GM18517 (cell line): Measurements from ENCODE around the gene DNAAF8.

Experiments used
- ATAC-seq: cut with Tn5 transposase; IDR thresholded peaks from one replicate; pipeline ENCODE4 v1.9.1; 2021; ENCODE audit warnings: mild to moderate bottlenecking, moderate library complexity; ENCODE audit not compliant: unreplicated experiment

The DNAAF8 gene

DNA sequence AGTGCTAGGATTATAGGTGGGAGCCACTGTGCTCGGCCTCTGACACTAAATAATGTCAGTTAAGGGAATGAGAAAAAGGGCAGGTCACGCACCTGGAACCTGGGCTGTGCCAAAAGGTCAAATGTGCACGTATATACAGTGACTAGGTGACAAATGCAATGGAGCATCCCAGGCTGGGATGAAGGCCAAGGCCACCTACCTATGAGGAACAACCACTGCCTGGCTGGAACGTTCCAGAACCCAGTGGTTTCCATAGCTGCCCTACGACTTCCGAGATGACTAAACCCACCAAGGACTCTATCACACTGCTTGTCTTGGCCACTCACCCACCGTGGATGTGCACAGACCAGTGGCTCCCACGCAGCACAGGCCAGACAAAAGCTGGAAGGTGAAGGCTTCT is 16.6 kb downstream of the DNAAF8 start:
- ATAC-seq: no peak

DNA sequence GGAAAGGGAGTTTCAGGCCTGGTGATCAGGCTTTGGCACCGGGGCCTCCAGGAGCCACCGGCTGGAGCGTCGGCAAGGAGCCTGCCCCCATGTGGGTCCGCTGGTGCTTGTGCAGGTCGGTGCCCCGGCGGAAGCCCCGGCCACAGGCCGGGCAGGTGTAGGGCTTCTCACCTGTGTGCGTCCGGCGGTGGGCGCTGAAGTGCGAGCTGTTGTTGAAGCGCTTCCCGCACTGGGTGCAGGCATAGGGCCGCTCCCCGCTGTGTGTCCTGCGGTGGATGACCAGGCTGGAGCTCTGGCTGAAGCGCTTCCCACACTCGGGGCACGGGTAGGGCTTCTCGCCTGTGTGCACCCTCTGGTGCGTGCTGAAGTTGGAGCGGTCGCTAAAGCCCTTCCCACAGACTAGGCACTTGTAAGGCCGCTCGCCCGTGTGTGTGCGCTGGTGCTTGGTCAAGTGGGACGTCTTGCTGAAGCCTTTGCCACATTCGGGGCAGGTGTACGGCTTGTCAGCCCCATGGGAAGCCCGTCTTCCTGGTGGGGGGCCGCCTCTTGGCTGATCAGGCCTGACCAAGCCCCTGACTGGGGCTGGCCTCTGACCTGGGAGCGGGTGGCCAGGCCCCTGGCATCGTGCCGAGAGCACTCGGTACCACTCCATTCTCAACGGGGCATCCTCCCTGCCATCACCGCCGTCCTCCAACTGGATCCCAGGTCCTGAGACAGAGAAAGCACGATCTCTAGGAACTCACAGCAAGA is 18.2 kb downstream of the DNAAF8 start:
- ATAC-seq: no peak

- ATAC-seq: no peak
Observed at GRCh38 chr16:4753227-4753626, 18.9 kb downstream of the DNAAF8 start.

- ATAC-seq: no peak
Observed at GRCh38 chr16:4754865-4755264, 20.5 kb downstream of the DNAAF8 start.

- ATAC-seq: no peak
Observed at GRCh38 chr16:4755687-4756086, 21.4 kb downstream of the DNAAF8 start.

GRCh38 chr16:4760221-4760910 is 26.0 kb downstream of the DNAAF8 start:
- ATAC-seq: no peak

DNA sequence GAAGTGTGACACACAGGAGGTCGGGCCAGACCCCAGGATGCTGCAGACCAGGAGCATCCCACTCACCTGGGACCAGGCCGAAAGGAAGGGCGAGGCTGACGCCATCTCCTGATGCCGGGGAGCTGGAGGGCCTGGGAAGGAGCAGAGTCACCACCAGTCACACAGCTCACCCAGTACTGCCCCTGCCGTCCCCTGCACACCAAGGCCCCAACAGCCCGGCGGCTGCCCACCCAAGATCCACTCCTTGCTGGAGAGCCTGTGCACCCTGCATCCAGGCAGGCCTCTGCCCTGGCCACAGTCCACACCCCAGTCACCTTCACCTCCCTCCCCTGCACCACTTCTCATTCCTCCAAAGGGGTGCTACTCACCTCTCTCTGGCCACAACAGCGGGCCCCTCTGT is 27.9 kb downstream of the DNAAF8 start:
- ATAC-seq: no peak

DNA sequence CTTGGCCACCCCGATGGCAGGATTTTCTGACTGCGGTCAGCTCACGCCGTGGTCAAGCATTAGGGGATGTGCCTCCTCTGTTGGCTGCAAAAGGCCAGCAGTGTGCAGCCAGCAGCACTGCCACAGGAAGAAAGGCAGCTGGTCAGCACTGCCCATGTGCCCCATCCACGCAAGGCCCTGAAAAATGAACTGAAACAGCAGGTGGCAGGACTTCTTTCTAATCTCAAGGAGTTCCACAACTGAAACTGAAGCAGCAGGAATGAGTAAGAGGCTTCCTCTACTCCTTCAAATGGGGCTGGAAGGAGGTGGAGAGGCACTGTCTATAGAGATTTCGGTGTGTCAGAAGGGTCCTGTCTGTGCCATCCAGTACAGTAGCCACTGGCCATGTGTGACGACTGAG is 29.5 kb downstream of the DNAAF8 start:
- ATAC-seq: no peak

DNA sequence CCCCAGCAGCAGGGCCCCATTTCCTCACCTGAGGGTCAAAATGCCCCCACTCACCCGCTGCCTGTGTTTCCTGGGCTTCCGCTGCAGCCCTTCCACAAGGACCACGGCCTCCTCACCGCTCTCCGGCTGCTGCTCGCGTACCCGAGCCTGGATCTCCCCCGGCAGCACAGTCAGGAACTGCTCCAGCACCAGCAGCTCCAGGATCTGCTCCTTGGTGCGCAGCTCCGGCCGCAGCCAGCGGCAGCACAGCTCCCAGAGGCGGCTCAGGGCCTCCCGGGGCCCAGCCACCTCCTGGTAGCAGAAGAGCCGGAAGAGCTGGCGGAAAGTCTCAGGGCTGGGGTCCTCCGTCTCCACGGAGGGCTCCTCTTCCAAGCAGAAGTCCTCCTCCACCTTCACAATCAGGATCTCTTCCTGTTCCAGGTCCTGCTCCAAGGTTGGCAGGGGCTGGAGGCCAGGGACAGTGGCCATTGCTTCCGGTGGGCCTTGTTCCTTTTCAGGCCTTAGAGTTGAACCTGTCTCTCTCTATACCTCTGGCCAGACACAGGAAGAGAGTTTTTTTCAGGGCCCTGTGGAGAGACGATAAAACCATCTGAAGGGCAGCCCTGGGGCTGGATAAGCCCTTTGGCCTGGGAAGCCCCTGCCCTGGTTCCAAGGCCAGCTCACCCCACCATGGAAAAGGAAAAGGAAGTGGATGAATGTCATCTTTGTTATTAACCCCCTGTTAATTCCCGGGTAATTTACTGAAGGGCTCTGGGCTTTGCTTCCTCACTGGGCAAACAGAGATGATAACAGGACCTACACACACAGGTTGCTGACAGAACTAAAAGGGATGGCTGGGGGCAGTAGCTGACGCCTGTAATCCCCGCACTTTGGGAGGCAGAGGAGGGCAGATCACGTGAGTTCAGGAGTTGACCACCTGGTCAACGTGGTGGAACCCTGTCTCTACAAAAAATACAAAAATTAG is 31.5 kb downstream of the DNAAF8 start:
- ATAC-seq: no peak

- peak; percentile 83 for ATAC-seq
Observed at GRCh38 chr16:4766875-4767628, 32.7 kb downstream of the DNAAF8 start, which contains the start of gene ZNF500. Gene ZNF500, minus strand, starts transcription at chr16:4767162. Its CDS starts 1,184 bp downstream, at chr16:4765978.

- ATAC-seq: peak; percentile 21
Observed at GRCh38 chr16:4767872-4768548, 33.7 kb downstream of the DNAAF8 start.

DNA sequence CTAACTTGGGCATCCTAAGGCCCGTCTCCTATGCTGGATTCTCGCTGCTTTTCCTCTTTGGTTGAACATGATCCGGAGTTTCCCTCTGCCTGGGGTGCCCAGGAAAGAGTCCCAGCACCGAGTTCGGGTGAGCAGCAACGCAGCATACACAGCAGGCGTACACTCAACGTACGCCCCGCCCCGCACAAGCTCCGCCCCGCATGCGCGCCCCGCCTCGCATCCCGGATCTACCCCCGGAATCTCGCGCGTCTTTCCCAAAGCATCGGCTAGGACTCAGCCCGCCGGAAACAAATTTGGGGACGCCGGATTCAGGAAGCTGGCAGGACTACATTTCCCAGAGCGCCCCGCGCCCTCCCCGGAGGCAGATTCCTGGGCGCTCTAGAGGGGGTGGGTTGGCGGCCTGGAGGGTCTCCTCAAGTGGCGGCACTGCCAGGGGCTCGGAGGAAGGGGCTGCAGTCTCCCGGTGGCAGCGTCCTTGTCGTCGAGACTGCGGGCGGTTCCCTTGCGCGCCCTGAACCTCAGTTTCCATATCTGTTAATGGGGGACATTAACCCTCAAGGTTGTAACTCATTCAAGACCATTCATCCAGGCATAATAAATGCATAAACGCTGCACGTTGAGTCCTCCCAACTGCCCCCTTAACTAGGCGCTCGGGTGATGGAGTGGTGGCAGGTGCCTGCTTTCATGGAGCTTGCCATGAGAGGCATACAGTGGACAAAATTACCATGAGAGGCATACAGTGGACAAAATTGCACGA is 34.4 kb downstream of the DNAAF8 start:
- peak; percentile 46 for ATAC-seq

DNA sequence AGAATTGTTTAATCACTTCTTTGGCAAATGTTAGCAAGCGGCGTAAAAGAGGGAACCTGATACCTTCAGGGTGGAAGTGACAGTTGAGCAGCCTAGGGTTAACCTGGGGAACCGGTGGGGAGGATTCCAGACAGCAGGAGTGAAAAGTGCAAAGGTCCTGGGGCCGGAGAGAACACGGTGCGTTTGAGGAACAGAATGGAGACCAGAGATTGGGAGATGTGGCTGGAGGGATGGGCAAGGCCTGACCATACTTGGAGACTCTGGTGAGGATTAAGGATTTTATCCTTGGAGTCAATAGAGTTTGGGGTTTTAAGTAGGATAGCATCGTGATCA is 34.9 kb downstream of the DNAAF8 start:
- no peak for ATAC-seq

- ATAC-seq: no peak
Observed at GRCh38 chr16:4771646-4772045, 37.3 kb downstream of the DNAAF8 start.

GRCh38 chr16:4772351-4772750 is 38.0 kb downstream of the DNAAF8 start:
- ATAC-seq: no peak

DNA sequence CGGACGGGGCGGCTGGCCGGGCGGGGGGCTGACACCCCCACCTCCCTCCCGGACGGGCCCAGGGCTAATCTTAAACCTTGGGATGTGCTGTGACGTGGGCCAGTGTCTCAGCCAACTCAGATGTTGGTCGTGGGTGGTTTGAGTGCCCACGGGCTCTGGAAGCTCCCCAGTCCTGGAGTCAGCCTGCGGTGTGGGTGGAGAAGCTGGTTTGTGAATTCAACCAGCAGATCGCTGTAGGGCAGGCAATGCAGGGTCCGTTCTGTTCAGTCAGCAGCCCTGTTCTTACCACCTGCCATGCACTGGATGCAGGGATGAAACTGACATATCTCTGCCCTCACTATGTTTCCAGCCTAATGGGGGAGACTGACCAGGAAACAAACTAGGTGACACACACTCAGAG is 40.7 kb downstream of the DNAAF8 start:
- ATAC-seq: no peak

- no peak for ATAC-seq
Observed at GRCh38 chr16:4776141-4776705, 41.9 kb downstream of the DNAAF8 start.

DNA sequence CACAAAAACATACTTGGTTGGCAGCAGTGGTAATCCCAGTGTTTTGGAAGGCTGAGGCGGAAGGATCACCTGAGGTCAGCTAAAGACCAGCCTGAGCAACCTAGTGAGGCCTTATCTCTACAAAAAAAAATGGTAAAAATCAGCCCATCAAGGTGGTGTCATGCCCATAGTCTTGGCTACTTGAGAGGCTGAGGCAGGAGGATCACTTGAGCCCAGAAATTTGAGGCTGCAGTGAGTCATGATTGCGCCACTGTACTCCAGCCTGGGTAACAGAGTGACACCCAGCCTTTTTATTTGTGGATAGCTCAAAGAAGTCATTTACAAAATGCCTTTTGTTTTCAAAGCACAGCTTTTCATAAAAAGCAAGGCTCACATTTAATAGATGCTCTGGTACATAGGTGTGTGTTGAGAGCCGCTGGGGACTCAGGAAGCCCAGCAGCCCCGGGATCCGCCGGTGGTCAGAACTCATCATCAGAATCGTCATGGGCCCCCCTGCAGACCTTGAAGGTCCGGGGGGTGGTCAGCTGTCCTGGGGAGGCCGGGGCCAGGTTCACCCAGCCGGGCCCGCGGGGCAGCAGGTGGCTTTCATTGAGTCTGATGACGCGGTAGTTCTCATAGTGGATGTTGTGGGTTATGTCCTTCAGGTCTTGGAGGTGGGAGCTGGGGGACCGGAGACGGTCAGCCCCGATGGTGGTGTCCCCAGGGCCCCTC is 43.2 kb downstream of the DNAAF8 start:
- ATAC-seq: no peak

GRCh38 chr16:4778050-4778392 is 43.7 kb downstream of the DNAAF8 start:
- no peak for ATAC-seq
